ENCODE measurements around the gene PRKD1.

GRCh38 chr14:29759521-29760340, 167.9 kb downstream of the PRKD1 start:
- TF ChIP-seq, protein P1, sequence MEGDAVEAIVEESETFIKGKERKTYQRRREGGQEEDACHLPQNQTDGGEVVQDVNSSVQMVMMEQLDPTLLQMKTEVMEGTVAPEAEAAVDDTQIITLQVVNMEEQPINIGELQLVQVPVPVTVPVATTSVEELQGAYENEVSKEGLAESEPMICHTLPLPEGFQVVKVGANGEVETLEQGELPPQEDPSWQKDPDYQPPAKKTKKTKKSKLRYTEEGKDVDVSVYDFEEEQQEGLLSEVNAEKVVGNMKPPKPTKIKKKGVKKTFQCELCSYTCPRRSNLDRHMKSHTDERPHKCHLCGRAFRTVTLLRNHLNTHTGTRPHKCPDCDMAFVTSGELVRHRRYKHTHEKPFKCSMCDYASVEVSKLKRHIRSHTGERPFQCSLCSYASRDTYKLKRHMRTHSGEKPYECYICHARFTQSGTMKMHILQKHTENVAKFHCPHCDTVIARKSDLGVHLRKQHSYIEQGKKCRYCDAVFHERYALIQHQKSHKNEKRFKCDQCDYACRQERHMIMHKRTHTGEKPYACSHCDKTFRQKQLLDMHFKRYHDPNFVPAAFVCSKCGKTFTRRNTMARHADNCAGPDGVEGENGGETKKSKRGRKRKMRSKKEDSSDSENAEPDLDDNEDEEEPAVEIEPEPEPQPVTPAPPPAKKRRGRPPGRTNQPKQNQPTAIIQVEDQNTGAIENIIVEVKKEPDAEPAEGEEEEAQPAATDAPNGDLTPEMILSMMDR (IDR thresholded peaks at IDR 0.05), result no peak
- TF ChIP-seq POLR2A (IDR thresholded peaks at IDR 0.05), result no peak
